Measurements from ENCODE around the gene ARHGEF19.

ARHGEF19 gene

GRCh38 chr1:16218674-16219071 is 6.2 kb upstream of the ARHGEF19 start:
- ChIA-PET POLR2A (interaction anchor here (0.6 to 3.2 kb wide), 2 partner anchors 12 to 90 kb away, joined by 7 to 27 read pairs; no protein-coding TSS in a partner anchor), CTCF (no interaction called here)
- TF ChIP-seq ZNF544 (tag by site-specific recombination; IDR thresholded peaks at IDR 0.05) (no peak), ZNF621 (tag by site-specific recombination; IDR thresholded peaks at IDR 0.05) (no peak), BCL11A (tag by site-specific recombination; IDR thresholded peaks at IDR 0.05; ENCODE audit: low read depth) (no peak), GFI1B (tag by site-specific recombination; IDR thresholded peaks at IDR 0.05) (no peak), KLF9 (tag by site-specific recombination; IDR thresholded peaks at IDR 0.05; ENCODE audit: low read depth) (no peak), ZNF585B (tag by site-specific recombination; IDR thresholded peaks at IDR 0.05) (no peak)
- H3K4me3 ChIP-seq (ENCODE audit: low read depth, low read length) = no peak overlapping the region
- H3K36me3 ChIP-seq (ENCODE audit: control insufficient read depth in 2 of 2, insufficient read depth in 1 of 2, low read length in 2 of 2) = no peaks in the 10 kb centered on the region
- H3K27ac ChIP-seq (ENCODE audit: extremely low read depth, low read depth, low read length) = no peak overlapping the region
- no peaks in the 10 kb centered on the region for H3K9me3 ChIP-seq (ENCODE audit: control insufficient read depth, insufficient read depth, low read depth, low read length)
- H3K4me1 ChIP-seq (ENCODE audit: control insufficient read depth, insufficient read depth, low read length) = no peaks in the 10 kb centered on the region

DNA sequence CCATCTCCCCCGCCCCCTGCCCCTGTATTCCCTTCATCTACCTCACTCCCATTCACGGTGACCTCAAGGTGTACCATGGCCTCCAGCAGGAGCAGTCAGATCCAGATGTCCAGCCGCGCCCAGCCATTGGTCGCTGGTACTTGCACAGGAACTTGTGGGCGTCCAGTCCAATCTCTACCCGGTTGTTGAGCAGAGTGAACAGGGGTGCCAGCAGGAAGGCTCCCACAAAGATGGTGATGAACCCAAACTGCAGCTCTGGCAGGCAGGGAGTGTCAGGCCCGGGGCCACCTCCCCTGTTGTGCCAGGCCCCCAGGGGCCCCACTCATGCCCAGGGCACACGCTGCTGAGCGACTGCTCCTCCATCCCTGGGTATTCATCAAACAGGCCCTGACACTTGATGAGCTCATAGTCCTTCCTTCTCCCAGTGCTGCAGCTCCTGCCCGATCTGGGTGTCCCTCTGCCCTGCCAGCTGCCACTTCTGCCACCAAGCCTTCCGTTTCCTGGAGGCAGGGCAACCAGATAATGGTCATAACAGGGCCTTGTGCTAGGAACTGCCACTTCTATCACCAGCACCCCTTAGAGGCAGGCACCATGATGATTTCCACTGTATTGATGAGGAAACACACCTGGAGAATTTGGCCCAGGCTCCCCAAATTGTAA is 5.7 kb upstream of the ARHGEF19 start:
- TF ChIP-seq KLF10 (tag by site-specific recombination; IDR thresholded peaks at IDR 0.05) (no peak), ZNF521 (tag by site-specific recombination; IDR thresholded peaks at IDR 0.05) (no peak), ZNF324 (tag by site-specific recombination; IDR thresholded peaks at IDR 0.05) (no peak), ZIC2 (tag by site-specific recombination; IDR thresholded peaks at IDR 0.05) (peak; percentile 31), HIC1 (tag by site-specific recombination; IDR thresholded peaks at IDR 0.05) (peak; percentile 27; the same call in 1 of the 2 replicates), ZNF335 (tag by site-specific recombination; conservative IDR thresholded peaks at IDR 0.05) (no peak), ZNF354C (tag by site-specific recombination; IDR thresholded peaks at IDR 0.05; ENCODE audit: borderline replicate concordance, low read depth) (no peak), ZNF202 (tag by site-specific recombination; IDR thresholded peaks at IDR 0.05; ENCODE audit: borderline replicate concordance) (no peak), ZNF350 (tag by site-specific recombination; IDR thresholded peaks at IDR 0.05) (no peak), ZNF266 (tag by site-specific recombination; IDR thresholded peaks at IDR 0.05; ENCODE audit: low read depth) (no peak), ZNF404 (tag by site-specific recombination; IDR thresholded peaks at IDR 0.05) (no peak), ZNF747 (tag by site-specific recombination; IDR thresholded peaks at IDR 0.05) (no peak)
- TF ChIP-seq, protein P1, sequence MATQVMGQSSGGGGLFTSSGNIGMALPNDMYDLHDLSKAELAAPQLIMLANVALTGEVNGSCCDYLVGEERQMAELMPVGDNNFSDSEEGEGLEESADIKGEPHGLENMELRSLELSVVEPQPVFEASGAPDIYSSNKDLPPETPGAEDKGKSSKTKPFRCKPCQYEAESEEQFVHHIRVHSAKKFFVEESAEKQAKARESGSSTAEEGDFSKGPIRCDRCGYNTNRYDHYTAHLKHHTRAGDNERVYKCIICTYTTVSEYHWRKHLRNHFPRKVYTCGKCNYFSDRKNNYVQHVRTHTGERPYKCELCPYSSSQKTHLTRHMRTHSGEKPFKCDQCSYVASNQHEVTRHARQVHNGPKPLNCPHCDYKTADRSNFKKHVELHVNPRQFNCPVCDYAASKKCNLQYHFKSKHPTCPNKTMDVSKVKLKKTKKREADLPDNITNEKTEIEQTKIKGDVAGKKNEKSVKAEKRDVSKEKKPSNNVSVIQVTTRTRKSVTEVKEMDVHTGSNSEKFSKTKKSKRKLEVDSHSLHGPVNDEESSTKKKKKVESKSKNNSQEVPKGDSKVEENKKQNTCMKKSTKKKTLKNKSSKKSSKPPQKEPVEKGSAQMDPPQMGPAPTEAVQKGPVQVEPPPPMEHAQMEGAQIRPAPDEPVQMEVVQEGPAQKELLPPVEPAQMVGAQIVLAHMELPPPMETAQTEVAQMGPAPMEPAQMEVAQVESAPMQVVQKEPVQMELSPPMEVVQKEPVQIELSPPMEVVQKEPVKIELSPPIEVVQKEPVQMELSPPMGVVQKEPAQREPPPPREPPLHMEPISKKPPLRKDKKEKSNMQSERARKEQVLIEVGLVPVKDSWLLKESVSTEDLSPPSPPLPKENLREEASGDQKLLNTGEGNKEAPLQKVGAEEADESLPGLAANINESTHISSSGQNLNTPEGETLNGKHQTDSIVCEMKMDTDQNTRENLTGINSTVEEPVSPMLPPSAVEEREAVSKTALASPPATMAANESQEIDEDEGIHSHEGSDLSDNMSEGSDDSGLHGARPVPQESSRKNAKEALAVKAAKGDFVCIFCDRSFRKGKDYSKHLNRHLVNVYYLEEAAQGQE (tag by site-specific recombination; IDR thresholded peaks at IDR 0.05) = no peak
- TF ChIP-seq, protein P2, sequence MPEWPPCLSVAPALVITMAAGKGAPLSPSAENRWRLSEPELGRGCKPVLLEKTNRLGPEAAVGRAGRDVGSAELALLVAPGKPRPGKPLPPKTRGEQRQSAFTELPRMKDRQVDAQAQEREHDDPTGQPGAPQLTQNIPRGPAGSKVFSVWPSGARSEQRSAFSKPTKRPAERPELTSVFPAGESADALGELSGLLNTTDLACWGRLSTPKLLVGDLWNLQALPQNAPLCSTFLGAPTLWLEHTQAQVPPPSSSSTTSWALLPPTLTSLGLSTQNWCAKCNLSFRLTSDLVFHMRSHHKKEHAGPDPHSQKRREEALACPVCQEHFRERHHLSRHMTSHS (tag by site-specific recombination; IDR thresholded peaks at IDR 0.05) = no peak
- ChIA-PET CTCF (interaction anchor here (1.0 to 1.4 kb wide), 4 partner anchors 14 to 145 kb away, joined by 3 to 5 read pairs (median 4); no protein-coding TSS in a partner anchor), POLR2A (interaction anchor here (0.5 to 3.2 kb wide), 7 partner anchors 9 to 488 kb away, joined by 3 to 27 read pairs (median 5); partner anchors contain the start of genes CPLANE2, FBXO42 and ZBTB17)
- Histone ChIP-seq H3K9me3 (ENCODE audit: control insufficient read depth, insufficient read depth, low read depth, low read length) (no peaks in the 10 kb centered on the region), H3K36me3 (ENCODE audit: control insufficient read depth in 2 of 2, insufficient read depth in 1 of 2, low read length in 2 of 2) (no peaks in the 10 kb centered on the region), H3K4me1 (ENCODE audit: control insufficient read depth, insufficient read depth, low read length) (no peaks in the 10 kb centered on the region), H3K27ac (ENCODE audit: extremely low read depth, low read depth, low read length) (no peak overlapping the region), H3K4me3 (ENCODE audit: low read depth, low read length) (no peak overlapping the region)

All from HEK293 (cell line).